Measurements from ENCODE around the gene MGMT.

Gene MGMT

DNA sequence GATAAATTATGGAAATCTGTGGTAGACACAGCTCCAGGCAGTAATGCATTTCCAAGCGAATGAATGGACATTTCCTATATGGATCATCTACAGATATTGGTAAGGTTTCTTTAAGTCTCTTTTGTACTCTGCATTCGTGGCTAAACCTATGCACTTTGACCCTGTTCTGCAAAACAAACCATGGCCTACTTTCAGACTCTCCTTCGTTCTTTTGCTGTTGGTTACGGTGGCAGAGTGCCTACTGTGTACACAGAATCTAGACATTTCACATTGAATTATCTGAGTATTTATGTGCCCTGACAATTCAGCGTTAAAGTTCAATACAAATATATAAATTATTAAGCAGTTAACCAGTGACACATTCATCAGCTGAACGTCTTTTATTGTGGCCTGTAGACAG, 93.3 kb downstream of the MGMT start:
- no peak overlapping the region for H3K27ac ChIP-seq
- TF ChIP-seq, protein P1, sequence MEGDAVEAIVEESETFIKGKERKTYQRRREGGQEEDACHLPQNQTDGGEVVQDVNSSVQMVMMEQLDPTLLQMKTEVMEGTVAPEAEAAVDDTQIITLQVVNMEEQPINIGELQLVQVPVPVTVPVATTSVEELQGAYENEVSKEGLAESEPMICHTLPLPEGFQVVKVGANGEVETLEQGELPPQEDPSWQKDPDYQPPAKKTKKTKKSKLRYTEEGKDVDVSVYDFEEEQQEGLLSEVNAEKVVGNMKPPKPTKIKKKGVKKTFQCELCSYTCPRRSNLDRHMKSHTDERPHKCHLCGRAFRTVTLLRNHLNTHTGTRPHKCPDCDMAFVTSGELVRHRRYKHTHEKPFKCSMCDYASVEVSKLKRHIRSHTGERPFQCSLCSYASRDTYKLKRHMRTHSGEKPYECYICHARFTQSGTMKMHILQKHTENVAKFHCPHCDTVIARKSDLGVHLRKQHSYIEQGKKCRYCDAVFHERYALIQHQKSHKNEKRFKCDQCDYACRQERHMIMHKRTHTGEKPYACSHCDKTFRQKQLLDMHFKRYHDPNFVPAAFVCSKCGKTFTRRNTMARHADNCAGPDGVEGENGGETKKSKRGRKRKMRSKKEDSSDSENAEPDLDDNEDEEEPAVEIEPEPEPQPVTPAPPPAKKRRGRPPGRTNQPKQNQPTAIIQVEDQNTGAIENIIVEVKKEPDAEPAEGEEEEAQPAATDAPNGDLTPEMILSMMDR (conservative IDR thresholded peaks at IDR 0.05): no peak

DNA sequence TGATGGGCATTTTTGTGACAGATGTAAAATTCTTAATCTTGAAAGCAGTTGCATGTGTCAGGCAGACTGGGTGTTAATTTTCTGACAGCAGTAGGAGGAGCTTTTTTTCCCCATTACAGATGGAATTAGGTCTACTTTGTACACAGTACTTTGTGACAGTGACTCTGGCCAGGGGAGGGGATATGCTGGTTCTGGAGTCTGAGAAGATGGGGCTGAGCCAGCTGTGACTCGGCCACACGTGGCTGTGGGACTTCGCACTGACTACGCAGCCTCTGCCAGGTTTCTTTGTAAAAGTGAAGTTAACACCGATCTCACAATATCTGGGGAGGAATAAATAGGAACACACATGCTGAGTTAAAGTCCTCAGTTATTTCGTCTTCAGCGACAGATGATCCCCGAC, 95.4 kb downstream of the MGMT start:
- no peak overlapping the region for H3K27ac ChIP-seq
- TF ChIP-seq, protein P1 (conservative IDR thresholded peaks at IDR 0.05): no peak

DNA sequence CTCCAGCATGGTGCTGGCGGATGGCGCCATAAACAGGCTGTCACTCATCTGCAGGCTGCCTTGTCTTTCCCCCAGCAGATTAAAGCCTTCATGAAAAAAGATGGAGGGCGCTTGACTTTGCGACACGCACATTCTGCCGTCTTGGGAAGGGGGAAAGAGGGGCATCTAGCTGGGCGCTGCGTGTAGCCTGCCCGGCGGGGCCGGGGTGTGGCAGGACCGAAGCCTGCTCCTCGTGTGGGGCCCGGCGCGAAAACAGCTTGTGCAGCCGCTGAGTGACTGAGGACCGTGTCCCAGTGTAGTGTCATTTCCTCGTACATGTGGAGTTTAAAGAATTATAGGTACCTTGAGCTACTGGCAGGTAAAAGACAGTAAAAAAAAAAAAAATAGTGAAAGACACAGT, 97.9 kb downstream of the MGMT start:
- TF ChIP-seq, protein P1 (conservative IDR thresholded peaks at IDR 0.05): no peak
- no peak overlapping the region for H3K27ac ChIP-seq

DNA sequence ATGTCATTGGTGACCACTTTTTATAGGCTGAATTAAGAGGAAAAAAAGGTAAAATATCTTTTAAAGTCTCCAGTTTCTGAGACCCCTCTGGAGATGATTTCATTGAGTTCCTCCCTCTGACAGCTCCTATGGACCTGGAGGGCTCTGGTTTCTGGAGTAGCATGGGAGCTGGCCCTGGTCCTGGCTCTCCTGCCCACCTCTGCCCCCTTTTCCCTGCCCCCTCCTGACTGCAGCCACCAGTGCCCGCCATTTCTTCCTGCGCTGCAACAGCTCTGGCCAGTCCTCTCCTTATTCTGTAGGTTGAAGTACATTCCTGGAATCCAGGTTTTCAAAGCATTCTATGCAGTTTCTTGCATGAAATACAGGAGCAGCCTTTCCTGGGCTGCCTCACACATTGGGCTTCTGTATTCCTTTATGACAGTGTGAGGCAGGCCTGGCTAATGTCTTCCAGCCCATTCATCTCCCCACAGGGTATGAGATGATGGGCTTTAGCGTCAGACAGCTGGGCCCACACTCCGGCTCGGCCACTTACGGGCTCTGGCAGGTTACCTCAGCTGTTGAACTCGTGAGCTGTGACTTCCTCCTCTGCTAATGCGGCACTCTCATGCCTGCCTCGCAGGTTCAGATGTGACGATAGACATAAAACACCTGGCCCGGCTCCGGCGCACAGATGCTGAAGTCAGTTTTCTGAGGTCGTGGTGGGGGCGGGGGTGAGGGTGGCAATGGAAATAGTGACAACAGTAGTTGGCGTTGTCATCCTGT, 101.7 kb downstream of the MGMT start:
- no peak overlapping the region for H3K27ac ChIP-seq
- TF ChIP-seq, protein P1 (conservative IDR thresholded peaks at IDR 0.05): no peak

- TF ChIP-seq, protein P1 (conservative IDR thresholded peaks at IDR 0.05): no peak
- H3K27ac ChIP-seq: no peak overlapping the region
Measured at GRCh38 chr10:129570185-129570584, 103.1 kb downstream of the MGMT start.

DNA sequence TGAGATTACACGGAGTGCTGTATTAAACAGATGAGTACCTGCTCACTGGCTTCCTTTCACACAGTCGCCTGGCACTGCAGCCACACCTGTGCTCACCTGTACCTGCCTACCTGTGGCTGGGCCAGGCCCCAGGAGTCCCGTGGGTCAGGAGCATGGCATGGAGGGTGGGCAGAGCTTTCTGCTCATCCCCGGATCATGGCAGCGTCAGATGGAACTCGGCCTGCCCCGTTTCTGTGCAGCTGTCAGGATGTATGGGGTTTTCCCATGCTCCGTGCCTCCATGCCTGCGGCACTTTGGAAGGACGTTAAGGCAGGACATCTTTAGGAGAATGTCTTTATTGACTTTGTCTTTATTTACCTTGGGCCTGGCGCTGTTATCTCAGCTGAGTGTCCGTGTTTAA, 112.2 kb downstream of the MGMT start:
- TF ChIP-seq, protein P1 (conservative IDR thresholded peaks at IDR 0.05): no peak
- peak overlapping the region; percentile 65 for H3K27ac ChIP-seq

GRCh38 chr10:129580010-129580409, 113.0 kb downstream of the MGMT start:
- TF ChIP-seq, protein P1 (conservative IDR thresholded peaks at IDR 0.05): no peak
- H3K27ac ChIP-seq: peak overlapping the region; percentile 65

All from VCaP (cell line).